ENCODE data around the gene BCL2L1.
"Not testable (repeated sequence)": the region's sequence is repeated elsewhere in the genome, so short reads cannot be mapped to it uniquely, and the experiment has no call there.

Gene BCL2L1

DNA sequence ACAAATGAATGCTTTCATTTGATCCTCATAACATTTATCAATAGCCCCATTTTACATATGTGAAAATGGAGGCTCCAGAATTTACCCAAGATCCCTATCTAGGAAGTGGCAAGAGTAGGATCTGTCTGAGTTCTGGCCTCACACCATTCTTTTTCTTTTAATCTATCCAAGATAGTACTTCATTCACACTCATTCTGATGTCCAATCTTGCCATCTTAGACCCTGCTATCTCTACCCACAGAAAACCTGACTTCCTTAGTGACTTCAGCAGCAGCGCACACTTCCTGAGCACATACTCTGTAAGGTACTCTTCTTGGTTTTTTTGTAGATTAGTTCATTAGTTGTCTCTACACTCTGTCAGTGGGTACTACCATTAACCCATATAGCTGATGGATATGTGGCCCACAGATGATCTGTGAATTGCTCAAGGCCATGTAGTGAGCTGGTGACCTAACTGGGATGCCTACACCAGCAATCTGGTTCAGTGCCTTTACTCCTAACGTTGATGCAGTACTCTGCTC lies 48.7 kb downstream of the BCL2L1 start:
- DNase-seq, result no peak

DNA sequence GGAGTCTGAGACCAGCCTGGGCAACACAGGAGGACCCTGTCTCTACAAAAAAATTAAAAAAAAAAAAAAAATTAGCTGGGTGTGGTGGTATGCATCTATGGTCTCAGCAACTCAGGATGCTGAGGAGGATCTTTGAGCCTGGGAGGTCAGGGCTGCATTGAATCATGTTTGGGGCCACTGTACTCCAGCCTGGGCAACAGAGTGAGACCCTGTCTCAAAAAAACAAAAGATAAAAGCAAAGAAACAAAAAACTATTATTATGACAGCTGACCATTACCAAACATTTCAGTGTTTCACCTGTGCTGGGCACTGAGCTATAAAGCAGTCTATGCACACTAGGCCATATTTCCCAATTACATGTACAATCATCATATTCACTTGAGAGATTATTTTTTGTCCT lies 49.2 kb downstream of the BCL2L1 start:
- DNase-seq, result no peak

GRCh38 chr20:31671324-31671723 lies 51.3 kb downstream of the BCL2L1 start:
- no peak for DNase-seq

GRCh38 chr20:31670371-31671228 lies 52.1 kb downstream of the BCL2L1 start:
- no peak for DNase-seq

- no peak for DNase-seq
These were observed 52.8 kb downstream of the BCL2L1 start for GRCh38 chr20:31669876-31670275.

- DNase-seq, result not testable (repeated sequence)
These were observed 53.7 kb downstream of the BCL2L1 start for GRCh38 chr20:31668944-31669343.

- DNase-seq, result no peak
These were observed 55.1 kb downstream of the BCL2L1 start for GRCh38 chr20:31667315-31668285.

DNA sequence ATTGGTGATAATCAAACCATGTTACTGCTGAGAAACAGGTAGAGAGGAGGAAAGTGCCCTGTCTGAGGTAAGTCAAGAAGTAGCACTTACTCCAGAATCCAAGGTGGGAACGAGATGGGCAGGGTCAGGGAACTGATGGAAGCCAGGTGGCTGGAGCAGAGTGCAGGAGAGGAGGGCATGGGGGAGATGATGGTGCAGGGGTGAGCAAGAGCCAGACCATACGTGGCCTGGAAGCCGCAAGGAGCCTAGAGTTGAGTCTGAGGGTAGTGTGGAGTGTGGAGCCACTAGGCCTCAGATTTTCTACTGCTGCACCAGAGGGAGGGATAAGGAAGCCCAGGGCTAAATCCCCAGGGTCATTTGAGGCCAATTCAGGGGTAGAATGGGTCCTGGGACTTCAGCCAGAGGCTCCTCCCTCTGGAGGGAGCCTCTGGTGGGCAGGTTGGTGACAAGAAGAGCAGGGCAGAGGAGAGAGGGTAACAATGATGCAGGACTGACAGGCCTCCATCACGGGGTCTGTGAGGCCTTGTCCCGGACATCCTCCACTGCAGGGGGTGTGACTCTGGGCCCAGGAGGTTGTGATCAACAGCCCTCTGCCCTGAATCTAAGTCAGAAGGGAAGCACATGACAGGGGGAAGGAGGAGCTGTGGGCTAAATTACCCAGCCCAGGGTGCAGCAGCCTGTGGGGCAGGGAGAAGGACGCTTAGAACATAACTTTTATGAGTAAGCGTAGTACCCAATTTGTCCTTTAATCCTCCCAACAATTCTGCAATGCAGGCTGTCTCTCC lies 56.2 kb downstream of the BCL2L1 start:
- no peak for DNase-seq

DNA sequence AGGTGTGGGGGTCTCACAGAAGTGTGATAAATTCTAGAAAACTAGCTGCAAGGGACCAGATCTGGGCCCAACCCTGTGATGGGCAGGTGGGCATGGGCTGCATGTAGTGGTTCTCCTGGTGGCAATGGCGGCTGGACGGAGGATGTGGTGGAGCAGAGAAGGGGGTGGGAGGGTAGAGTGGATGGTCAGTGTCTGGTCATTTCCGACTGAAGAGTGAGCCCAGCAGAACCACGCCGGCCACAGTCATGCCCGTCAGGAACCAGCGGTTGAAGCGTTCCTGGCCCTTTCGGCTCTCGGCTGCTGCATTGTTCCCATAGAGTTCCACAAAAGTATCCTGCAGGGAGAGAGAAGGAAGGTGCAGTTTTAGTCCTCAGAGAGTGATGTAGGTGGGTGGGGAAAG lies 56.9 kb downstream of the BCL2L1 start:
- no peak for DNase-seq

- no peak for DNase-seq
These were observed 57.8 kb downstream of the BCL2L1 start for GRCh38 chr20:31664696-31665354.

GRCh38 chr20:31663838-31664695 lies 58.6 kb downstream of the BCL2L1 start:
- no peak for DNase-seq

- DNase-seq, result no peak
These were observed 59.2 kb downstream of the BCL2L1 start for GRCh38 chr20:31663524-31663837.

GRCh38 chr20:31662372-31662854 lies 60.3 kb downstream of the BCL2L1 start:
- no peak for DNase-seq

- peak; percentile 52 for DNase-seq
These were observed 60.9 kb downstream of the BCL2L1 start for GRCh38 chr20:31661625-31662371.

GRCh38 chr20:31654534-31654933 lies 68.1 kb downstream of the BCL2L1 start:
- no peak for DNase-seq

GRCh38 chr20:31653561-31653960 lies 69.1 kb downstream of the BCL2L1 start:
- DNase-seq, result no peak

- peak; percentile 98 for DNase-seq
These were observed 69.7 kb downstream of the BCL2L1 start for GRCh38 chr20:31652917-31653396.

- not testable (repeated sequence) for DNase-seq
These were observed 74.6 kb downstream of the BCL2L1 start for GRCh38 chr20:31648104-31648503.

GRCh38 chr20:31644701-31645100 lies 78.0 kb downstream of the BCL2L1 start:
- DNase-seq, result no peak

DNA sequence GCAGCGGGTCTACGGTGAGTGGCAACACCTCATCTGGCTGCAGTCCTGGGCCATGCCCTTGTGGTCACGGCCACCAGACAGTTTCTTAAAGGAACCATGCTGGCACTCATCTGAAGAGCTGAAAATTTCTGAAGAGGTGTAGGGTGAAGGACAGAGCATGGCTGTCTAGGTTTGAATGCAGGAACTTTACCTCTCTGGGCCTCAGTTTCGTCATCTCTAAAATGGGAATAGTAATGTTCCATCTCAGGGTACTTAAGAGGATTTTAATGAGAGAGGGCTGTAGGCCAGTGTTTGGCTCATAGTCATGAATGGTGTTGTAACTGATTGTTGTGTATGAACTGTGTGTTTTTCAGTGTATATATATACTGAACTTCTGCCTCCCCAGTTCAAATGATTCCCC lies 79.1 kb downstream of the BCL2L1 start:
- DNase-seq, result no peak

Data from NCI-H1694 treated with DMSO at 0.1 percent for 48 hours (cell line).